Measurements from ENCODE around the gene EML3. TPM values are rescaled to one million over a fixed set of nuclear protein-coding genes. Genes with fewer than 3 reads are reported as not detected.

Gene EML3
- total RNA-seq, 3 donors from 2014 or later = 34.7 to 58.7 (median 35.7) TPM

DNA sequence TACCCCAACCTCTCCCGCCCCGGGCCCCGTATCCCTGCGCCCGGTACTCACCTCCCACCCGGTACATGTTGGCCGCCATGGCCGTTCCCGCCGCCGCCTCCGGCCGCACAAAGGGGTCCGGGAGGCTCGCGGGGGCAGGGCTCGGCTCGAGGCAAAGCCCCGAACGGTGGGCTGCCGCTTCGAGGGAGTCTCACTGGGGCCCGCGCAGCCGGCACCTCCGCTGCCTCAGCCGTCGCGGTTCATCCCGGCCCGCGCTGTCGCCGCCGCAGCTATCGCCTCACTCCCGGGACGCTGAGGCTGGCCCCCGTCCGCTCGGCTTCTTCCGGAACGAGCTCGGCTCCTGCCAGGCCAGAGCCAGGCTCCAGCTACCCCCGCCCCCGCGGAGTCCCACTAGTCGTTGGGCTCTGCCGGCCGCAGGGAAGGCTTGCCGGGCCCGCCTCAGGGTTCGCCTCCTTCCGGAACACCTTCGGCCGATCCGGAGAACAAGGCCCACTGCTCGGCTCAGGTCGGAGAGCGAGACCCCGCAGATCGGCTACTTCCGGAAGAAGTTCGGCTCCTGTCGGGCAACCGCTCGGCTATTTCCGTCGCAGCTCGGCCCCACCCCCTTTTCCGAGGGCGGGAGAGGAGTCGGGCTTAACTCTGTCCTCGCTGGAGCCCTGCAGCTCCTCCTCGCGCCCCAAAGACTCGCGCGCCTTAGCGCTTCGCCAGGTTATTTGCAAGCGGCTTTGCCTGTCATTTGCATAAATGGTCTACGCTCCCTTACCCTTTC is 11.0 kb downstream of the EML3 start, which contains the start of gene MTA2:
MTA2 (minus strand) TSS at position 494 of the 769 bp plus-strand sequence; CDS start at position 79, 415 bp downstream.
- Histone ChIP-seq H3K4me3 (peak within 1 kb of the TSS; percentile 63 to 96 (median 91)), H3K4me1 (peaks cover 3 to 22% of the 10 kb centered on the region in 2 donors), H3K36me3 (peaks cover 5% of the 10 kb centered on the region), H3K9me3 (no peaks in the 10 kb centered on the region), H3K27me3 (no peaks in the 10 kb centered on the region), H3K27ac (peak within 1 kb of the TSS; percentile 95 to 96)
- TF ChIP-seq POLR2A (IDR thresholded peaks at IDR 0.05) (peak; percentile 36), POLR2AphosphoS5 (IDR thresholded peaks at IDR 0.05) (peak; percentile 48 to 68 (median 57))
- TF ChIP-seq, protein P1, sequence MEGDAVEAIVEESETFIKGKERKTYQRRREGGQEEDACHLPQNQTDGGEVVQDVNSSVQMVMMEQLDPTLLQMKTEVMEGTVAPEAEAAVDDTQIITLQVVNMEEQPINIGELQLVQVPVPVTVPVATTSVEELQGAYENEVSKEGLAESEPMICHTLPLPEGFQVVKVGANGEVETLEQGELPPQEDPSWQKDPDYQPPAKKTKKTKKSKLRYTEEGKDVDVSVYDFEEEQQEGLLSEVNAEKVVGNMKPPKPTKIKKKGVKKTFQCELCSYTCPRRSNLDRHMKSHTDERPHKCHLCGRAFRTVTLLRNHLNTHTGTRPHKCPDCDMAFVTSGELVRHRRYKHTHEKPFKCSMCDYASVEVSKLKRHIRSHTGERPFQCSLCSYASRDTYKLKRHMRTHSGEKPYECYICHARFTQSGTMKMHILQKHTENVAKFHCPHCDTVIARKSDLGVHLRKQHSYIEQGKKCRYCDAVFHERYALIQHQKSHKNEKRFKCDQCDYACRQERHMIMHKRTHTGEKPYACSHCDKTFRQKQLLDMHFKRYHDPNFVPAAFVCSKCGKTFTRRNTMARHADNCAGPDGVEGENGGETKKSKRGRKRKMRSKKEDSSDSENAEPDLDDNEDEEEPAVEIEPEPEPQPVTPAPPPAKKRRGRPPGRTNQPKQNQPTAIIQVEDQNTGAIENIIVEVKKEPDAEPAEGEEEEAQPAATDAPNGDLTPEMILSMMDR (IDR thresholded peaks at IDR 0.05) = peak in 1 of 3 donors; percentile 5
- DNase-seq (ENCODE audit: low spot score in 2 of 2) = peak; percentile 97 to 99
- intact Hi-C loops (cut with DNase I; ENCODE audit: low total_unique reads) = no loop called here

GRCh38 chr11:62601122-62601371 is 11.5 kb downstream of the EML3 start:
- intact Hi-C loops (cut with DNase I; ENCODE audit: low total_unique reads) = no loop called here
- Histone ChIP-seq H3K27ac (peak overlapping the region; percentile 95 to 96), H3K4me1 (peaks cover 3 to 22% of the 10 kb centered on the region in 2 donors), H3K4me3 (peak overlapping the region; percentile 63 to 96 (median 91)), H3K36me3 (peaks cover 10% of the 10 kb centered on the region), H3K9me3 (no peaks in the 10 kb centered on the region), H3K27me3 (no peaks in the 10 kb centered on the region)
- DNase-seq (ENCODE audit: low spot score in 2 of 2) = no peak
- TF ChIP-seq, protein P1 (IDR thresholded peaks at IDR 0.05) = no peak
- TF ChIP-seq POLR2A (IDR thresholded peaks at IDR 0.05) (no peak), POLR2AphosphoS5 (IDR thresholded peaks at IDR 0.05) (no peak)

DNA sequence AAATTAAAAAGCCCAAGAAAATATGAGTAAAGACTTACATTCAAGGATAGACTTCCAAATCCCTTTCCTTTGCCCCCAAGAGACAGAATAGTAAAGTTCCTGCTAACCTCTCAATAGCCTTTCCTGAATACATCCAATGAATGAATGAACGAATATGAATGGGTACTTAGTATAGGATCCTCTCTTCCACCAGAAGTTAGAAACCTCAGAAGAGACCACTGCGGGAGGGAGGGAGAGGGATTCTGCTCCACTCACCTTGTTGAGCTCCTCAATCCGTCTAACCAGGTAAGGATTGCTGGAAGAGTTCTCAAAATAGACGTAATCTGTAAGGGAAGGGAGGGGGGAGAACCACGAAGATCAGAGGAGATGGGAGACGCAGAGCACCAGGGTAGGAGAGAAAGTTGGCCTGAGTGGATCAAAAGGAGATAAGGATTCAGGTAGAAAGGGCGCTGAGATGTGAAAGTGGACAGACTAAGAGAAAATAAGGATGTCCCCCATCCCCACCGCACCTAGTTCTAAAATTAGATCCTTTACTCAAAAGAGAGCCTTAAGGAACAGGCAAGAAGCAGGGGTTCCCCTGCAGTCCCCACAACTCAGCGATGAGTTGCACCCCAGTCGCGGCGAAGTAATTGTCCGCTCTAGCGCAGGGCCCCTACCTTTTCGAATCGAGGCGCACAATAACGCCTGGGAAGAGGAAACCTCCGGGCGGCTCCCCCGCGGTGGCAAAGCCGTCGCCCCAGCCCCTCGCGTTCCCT is 12.0 kb downstream of the EML3 start:
- Histone ChIP-seq H3K9me3 (no peaks in the 10 kb centered on the region), H3K36me3 (peaks cover 10% of the 10 kb centered on the region), H3K4me1 (peaks cover 3 to 22% of the 10 kb centered on the region in 2 donors), H3K27ac (peak overlapping the region; percentile 95 to 96), H3K4me3 (peak overlapping the region; percentile 63 to 96 (median 91)), H3K27me3 (no peaks in the 10 kb centered on the region)
- DNase-seq (ENCODE audit: low spot score in 2 of 2) = no peak
- TF ChIP-seq, protein P1 (IDR thresholded peaks at IDR 0.05) = no peak
- TF ChIP-seq POLR2A (IDR thresholded peaks at IDR 0.05) = no peak
- no peak for TF ChIP-seq POLR2AphosphoS5 (IDR thresholded peaks at IDR 0.05)
- intact Hi-C loops (cut with DNase I; ENCODE audit: low total_unique reads) = no loop called here

- peaks cover 3 to 22% of the 10 kb centered on the region in 2 donors for H3K4me1 ChIP-seq
- peaks cover 10% of the 10 kb centered on the region for H3K36me3 ChIP-seq
- TF ChIP-seq POLR2AphosphoS5 (IDR thresholded peaks at IDR 0.05) (no peak), POLR2A (IDR thresholded peaks at IDR 0.05) (no peak)
- TF ChIP-seq, protein P1 (IDR thresholded peaks at IDR 0.05) = no peak
- no peaks in the 10 kb centered on the region for H3K27me3 ChIP-seq
- no peaks in the 10 kb centered on the region for H3K9me3 ChIP-seq
- peak overlapping the region; percentile 95 to 96 for H3K27ac ChIP-seq
- DNase-seq (ENCODE audit: low spot score in 2 of 2) = no peak
- intact Hi-C loops (cut with DNase I; ENCODE audit: low total_unique reads) = no loop called here
- H3K4me3 ChIP-seq = peak overlapping the region; percentile 63 to 96 (median 91)
Observed at GRCh38 chr11:62599901-62600300, 12.7 kb downstream of the EML3 start.
